IPS-18c (cell line): ENCODE measurements around the gene CCL11.
"Not testable (repeated sequence)": the region's sequence is repeated elsewhere in the genome, so short reads cannot be mapped to it uniquely, and the experiment has no call there.

ENCODE experiments used
- H3K4me3 ChIP-seq: 2 replicates; pipeline ENCODE4 v1.7.0; 2013; ENCODE audit warnings: low read depth, mild to moderate bottlenecking, low read length, moderate library complexity; ENCODE audit not compliant: insufficient read depth
- H3K9me3 ChIP-seq: one replicate; pipeline ENCODE4 v1.6.1; 2013; ENCODE audit warnings: mild to moderate bottlenecking, low read length, moderate library complexity; ENCODE audit not compliant: control insufficient read depth, insufficient read depth

CCL11 gene

GRCh38 chr17:34299956-34300577 lies 14.5 kb downstream of the CCL11 start:
- Histone ChIP-seq H3K9me3 (no peaks in the 10 kb centered on the region), H3K4me3 (no peak overlapping the region)

- Histone ChIP-seq H3K9me3 (no peaks in the 10 kb centered on the region), H3K4me3 (no peak overlapping the region)
These were observed 15.3 kb downstream of the CCL11 start for GRCh38 chr17:34300652-34301370.

- Histone ChIP-seq H3K4me3 (no peak overlapping the region), H3K9me3 (no peaks in the 10 kb centered on the region)
These were observed 16.4 kb downstream of the CCL11 start for GRCh38 chr17:34301986-34302385.

- no peak overlapping the region for H3K4me3 ChIP-seq
- no peaks in the 10 kb centered on the region for H3K9me3 ChIP-seq
These were observed 17.1 kb downstream of the CCL11 start for GRCh38 chr17:34302636-34303035.

- no peak overlapping the region for H3K4me3 ChIP-seq
- no peaks in the 10 kb centered on the region for H3K9me3 ChIP-seq
These were observed 18.1 kb downstream of the CCL11 start for GRCh38 chr17:34303606-34304005.

GRCh38 chr17:34305061-34305460 lies 19.5 kb downstream of the CCL11 start:
- no peak overlapping the region for H3K4me3 ChIP-seq
- no peaks in the 10 kb centered on the region for H3K9me3 ChIP-seq

- no peak overlapping the region for H3K4me3 ChIP-seq
- no peaks in the 10 kb centered on the region for H3K9me3 ChIP-seq
These were observed 20.1 kb downstream of the CCL11 start for GRCh38 chr17:34305606-34306005.

GRCh38 chr17:34306466-34306865 lies 20.9 kb downstream of the CCL11 start:
- no peaks in the 10 kb centered on the region for H3K9me3 ChIP-seq
- H3K4me3 ChIP-seq = no peak overlapping the region

GRCh38 chr17:34307110-34307509 lies 21.6 kb downstream of the CCL11 start:
- H3K4me3 ChIP-seq = no peak overlapping the region

GRCh38 chr17:34308371-34308770 lies 22.8 kb downstream of the CCL11 start:
- no peaks in the 10 kb centered on the region for H3K9me3 ChIP-seq
- H3K4me3 ChIP-seq = no peak overlapping the region

More at GRCh38 chr17:34307110-34307509, 21.6 kb downstream of the CCL11 start:
- no peaks in the 10 kb centered on the region for H3K9me3 ChIP-seq

- Histone ChIP-seq H3K9me3 (no peaks in the 10 kb centered on the region), H3K4me3 (no peak overlapping the region)
These were observed 25.7 kb downstream of the CCL11 start for GRCh38 chr17:34311291-34311690.

GRCh38 chr17:34312080-34312479 lies 26.5 kb downstream of the CCL11 start:
- H3K9me3 ChIP-seq = no peaks in the 10 kb centered on the region
- no peak overlapping the region for H3K4me3 ChIP-seq

GRCh38 chr17:34313164-34313563 lies 27.6 kb downstream of the CCL11 start:
- Histone ChIP-seq H3K4me3 (no peak overlapping the region), H3K9me3 (no peaks in the 10 kb centered on the region)

GRCh38 chr17:34314279-34314678 lies 28.7 kb downstream of the CCL11 start:
- Histone ChIP-seq H3K4me3 (no peak overlapping the region), H3K9me3 (no peaks in the 10 kb centered on the region)

GRCh38 chr17:34318474-34318873 lies 32.9 kb downstream of the CCL11 start:
- H3K9me3 ChIP-seq = no peaks in the 10 kb centered on the region
- H3K4me3 ChIP-seq = no peak overlapping the region

- Histone ChIP-seq H3K9me3 (no peaks in the 10 kb centered on the region), H3K4me3 (no peak within 1 kb of the TSS)
These were observed 33.5 kb downstream of the CCL11 start, which contains the start of gene CCL8 for GRCh38 chr17:34319039-34319483. TSS of gene CCL8 (plus strand) at chr17:34319435. CDS start at chr17:34319502, 67 bp downstream.

GRCh38 chr17:34321964-34322363 lies 36.4 kb downstream of the CCL11 start:
- Histone ChIP-seq H3K9me3 (no peaks in the 10 kb centered on the region), H3K4me3 (no peak overlapping the region)

GRCh38 chr17:34327580-34327979 lies 42.0 kb downstream of the CCL11 start:
- H3K9me3 ChIP-seq, H3K4me3 ChIP-seq: not testable (repeated sequence)
